Ovary (tissue), 9 donors: Measurements from ENCODE around the gene LMNB1. TPM values are rescaled to one million over a fixed set of nuclear protein-coding genes. Genes with fewer than 3 reads are reported as not detected.

Source experiments
- DNase-seq, 5 donors: peaks; one replicate each; pipeline ENCODE4 v3.0.0-alpha.2; 2019 to 2020
- H3K27ac ChIP-seq, 2 donors: fragments of 200-600 bp; one replicate each; pipeline versions ENCODE4 v1.5.1 to v1.8.0; 2019 to 2022
- H3K27me3 ChIP-seq: fragments of 200-600 bp; one replicate; pipeline ENCODE4 v1.8.0; 2022
- H3K36me3 ChIP-seq: fragments of 200-600 bp; sonication (generic); one replicate; pipeline ENCODE4 v1.5.1; 2019
- H3K4me1 ChIP-seq: one replicate; pipeline ENCODE4 v1.8.1; 2013; ENCODE audit warnings: mild to moderate bottlenecking, moderate library complexity; ENCODE audit not compliant: insufficient read depth
- H3K4me3 ChIP-seq: fragments of 200-600 bp; sonication (generic); one replicate; pipeline ENCODE4 v1.5.1; 2017
- H3K9me3 ChIP-seq, 2 donors: fragments of 200-600 bp in 1 of 2; sonication (generic) in 1 of 2; one replicate each; pipeline versions ENCODE4 v1.5.1 to v1.8.1; 2013 to 2019; ENCODE audit warnings: mild to moderate bottlenecking in 1 of 2, moderate library complexity in 1 of 2
- EP300 ChIP-seq: sonication (generic); formaldehyde crosslinking; IDR thresholded peaks from one replicate; pipeline ENCODE4 v1.6.1; 2017; ENCODE audit warnings: antibody characterized with exemption
- POLR2A ChIP-seq: fragments of 450-650 bp; IDR thresholded peaks from one replicate; pipeline ENCODE4 v1.6.1; 2017; ENCODE audit warnings: antibody characterized with exemption, mild to moderate bottlenecking, moderate library complexity
- WGBS, 3 donors: extraction: QIAGEN DNeasy Blood & Tissue Kit in 1 of 3; methylation state at CpG; one replicate each; pipeline versions ENCODE4 v1.1.5 to v1.1.7; 2013 to 2017; 5-methylcytosine and 5-hydroxymethylcytosine counted together
- intact Hi-C, 4 donors: fragments of 100-400 bp; cut with DNase I; formaldehyde crosslinking; loops; one replicate each; pipeline versions ENCODE4 v1.11.0 to v1.15.1; 2022 to 2023
- polyA plus RNA-seq, 2 donors: library from polyadenylated mRNA; stranded (reverse); fragments of 200-250 nt in 1 of 2; fragments of 350-450 nt in 1 of 2; fragmentation: Illumina TruSeq in 1 of 2; extraction: RNeasy Lipid Tissue Mini Kit (QIAGEN cat#74804) in 1 of 2; gene quantifications; one replicate each; pipeline ENCODE4 v1.2.3, GENCODE V29; 2013 to 2014
- total RNA-seq, 7 donors: library from RNA; depleted of rRNA in 2 of 7; stranded (reverse); fragments of >200 nt in 2 of 7; fragmentation: NEBNext Ultra II Directional in 3 of 7; extraction: Animal tissue kit (Norgen Biotek cat#: 25700) in 3 of 7; gene quantifications; one replicate each; pipeline versions ENCODE4 v1.1.0 to v1.2.4, GENCODE V29; 2016 to 2023
- TF ChIP-seq, protein P1 (sequence below), 3 donors: fragments of 450-650 bp in 2 of 3; fragments of 200-600 bp in 1 of 3; IDR thresholded peaks; one replicate each; pipeline versions ENCODE4 v1.5.1 to v1.8.0; 2016 to 2022; ENCODE audit warnings: antibody characterized with exemption in 3 of 3, mild to moderate bottlenecking in 1 of 3
- donor health status: DM: no; HTN: no; CAD: no; lungs with moderate emphysema.
- donor health status: DM: no; HTN: no; CAD: no.
- donor health status: Bipolar disorder and iron deficiency.
- donor health status: DM: yes; HTN: yes; CAD: no.
- donor health status: DM: no; HTN: no; CAD: no.
- donor health status: DM: yes; HTN: yes; CAD: no.

The LMNB1 gene
- total and polyA plus RNA-seq, 9 donors = 3.0 to 10.0 (median 8.3) TPM

DNA sequence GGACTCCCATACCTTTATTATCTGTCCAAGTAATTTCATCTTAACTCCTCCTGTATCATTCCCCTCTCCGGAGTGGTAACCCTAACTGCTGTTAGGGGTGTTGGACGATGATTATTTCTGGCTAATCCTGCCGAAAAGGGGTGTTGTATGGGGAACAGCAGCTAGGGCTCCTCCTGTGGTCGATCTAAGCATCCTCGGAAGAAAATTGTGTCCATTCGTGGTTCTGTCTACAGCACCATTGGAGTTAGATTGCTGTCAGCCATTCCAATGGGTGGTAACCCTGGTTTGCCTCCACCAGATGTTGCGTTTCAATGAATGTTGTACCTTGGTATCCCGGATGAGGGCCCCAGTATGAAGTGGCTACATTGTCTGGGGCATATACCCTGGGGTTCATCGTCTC lies 35.6 kb upstream of the LMNB1 start:
- WGBS, 3 donors = 88 to 93% (median 90%) methylated on average over 9 of the region's 9 CpGs
- H3K36me3 ChIP-seq = no peaks in the 10 kb centered on the region

DNA sequence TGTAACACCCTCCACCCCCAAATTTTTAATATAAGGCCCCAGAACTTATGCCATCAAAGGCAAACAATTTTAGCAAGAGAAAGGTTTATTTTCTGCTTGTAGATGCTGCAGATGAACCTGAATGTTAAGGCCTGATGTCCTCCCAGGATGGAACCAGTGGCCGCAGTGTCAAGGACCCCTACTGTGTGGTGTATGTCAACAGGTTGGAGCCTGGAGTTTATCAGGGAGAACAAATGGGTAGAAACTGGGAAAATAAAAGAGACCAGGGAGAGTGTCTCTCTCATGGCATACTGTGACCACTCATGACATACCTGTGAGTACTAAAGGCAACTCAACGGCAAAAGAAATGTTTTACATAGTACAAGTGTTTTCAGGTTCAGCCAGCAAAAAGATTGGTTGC lies 34.5 kb upstream of the LMNB1 start:
- no peaks in the 10 kb centered on the region for H3K4me1 ChIP-seq
- H3K27me3 ChIP-seq = no peaks in the 10 kb centered on the region
- DNase-seq = no peak
- H3K4me3 ChIP-seq = no peak overlapping the region
- H3K36me3 ChIP-seq = no peaks in the 10 kb centered on the region
- no peaks in the 10 kb centered on the region for H3K9me3 ChIP-seq
- TF ChIP-seq, protein P1, sequence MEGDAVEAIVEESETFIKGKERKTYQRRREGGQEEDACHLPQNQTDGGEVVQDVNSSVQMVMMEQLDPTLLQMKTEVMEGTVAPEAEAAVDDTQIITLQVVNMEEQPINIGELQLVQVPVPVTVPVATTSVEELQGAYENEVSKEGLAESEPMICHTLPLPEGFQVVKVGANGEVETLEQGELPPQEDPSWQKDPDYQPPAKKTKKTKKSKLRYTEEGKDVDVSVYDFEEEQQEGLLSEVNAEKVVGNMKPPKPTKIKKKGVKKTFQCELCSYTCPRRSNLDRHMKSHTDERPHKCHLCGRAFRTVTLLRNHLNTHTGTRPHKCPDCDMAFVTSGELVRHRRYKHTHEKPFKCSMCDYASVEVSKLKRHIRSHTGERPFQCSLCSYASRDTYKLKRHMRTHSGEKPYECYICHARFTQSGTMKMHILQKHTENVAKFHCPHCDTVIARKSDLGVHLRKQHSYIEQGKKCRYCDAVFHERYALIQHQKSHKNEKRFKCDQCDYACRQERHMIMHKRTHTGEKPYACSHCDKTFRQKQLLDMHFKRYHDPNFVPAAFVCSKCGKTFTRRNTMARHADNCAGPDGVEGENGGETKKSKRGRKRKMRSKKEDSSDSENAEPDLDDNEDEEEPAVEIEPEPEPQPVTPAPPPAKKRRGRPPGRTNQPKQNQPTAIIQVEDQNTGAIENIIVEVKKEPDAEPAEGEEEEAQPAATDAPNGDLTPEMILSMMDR (IDR thresholded peaks at IDR 0.05) = no peak
- TF ChIP-seq POLR2A (no peak), EP300 (no peak)
- no peak overlapping the region for H3K27ac ChIP-seq
- WGBS, 3 donors = 89 to 97% (median 93%) methylated on average over 2 of the region's 2 CpGs
- intact Hi-C loops = no loop called here

More for the DNA sequence above, 35.6 kb upstream of the LMNB1 start:
- Histone ChIP-seq H3K4me3 (no peak overlapping the region), H3K27ac (no peak overlapping the region), H3K9me3 (no peaks in the 10 kb centered on the region), H3K27me3 (no peaks in the 10 kb centered on the region), H3K4me1 (no peaks in the 10 kb centered on the region)
- intact Hi-C loops = no loop called here
- no peak for DNase-seq
- TF ChIP-seq EP300 (no peak), POLR2A (no peak)
- TF ChIP-seq, protein P1 (IDR thresholded peaks at IDR 0.05) = no peak

DNA sequence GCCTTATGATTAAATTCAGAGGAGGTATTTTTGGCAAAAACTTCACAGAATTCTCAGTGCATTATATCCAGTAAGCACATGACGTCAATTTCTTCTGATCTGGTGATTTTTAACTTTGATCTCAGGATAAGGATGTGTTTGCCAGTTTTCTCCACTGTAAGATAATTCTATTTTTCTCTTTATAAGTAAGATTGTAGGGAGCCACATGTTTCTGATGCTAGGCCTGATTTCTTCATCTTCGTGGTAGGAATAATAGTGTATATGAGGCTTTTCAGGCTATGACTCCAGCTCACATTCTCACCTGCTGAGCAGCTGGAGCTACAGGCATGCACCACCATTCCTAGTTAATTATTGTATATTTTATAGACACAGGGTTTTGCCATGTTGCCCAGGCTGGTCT lies 32.1 kb upstream of the LMNB1 start:
- Histone ChIP-seq H3K27ac (no peak overlapping the region), H3K36me3 (no peaks in the 10 kb centered on the region), H3K4me1 (no peaks in the 10 kb centered on the region), H3K27me3 (no peaks in the 10 kb centered on the region), H3K9me3 (no peaks in the 10 kb centered on the region), H3K4me3 (no peak overlapping the region)
- 48 to 69% (median 54%) methylated on average over 2 of the region's 2 CpGs for WGBS, 3 donors
- DNase-seq = no peak
- TF ChIP-seq EP300 = no peak
- no peak for TF ChIP-seq POLR2A
- TF ChIP-seq, protein P1 (IDR thresholded peaks at IDR 0.05) = no peak
- intact Hi-C loops = no loop called here

DNA sequence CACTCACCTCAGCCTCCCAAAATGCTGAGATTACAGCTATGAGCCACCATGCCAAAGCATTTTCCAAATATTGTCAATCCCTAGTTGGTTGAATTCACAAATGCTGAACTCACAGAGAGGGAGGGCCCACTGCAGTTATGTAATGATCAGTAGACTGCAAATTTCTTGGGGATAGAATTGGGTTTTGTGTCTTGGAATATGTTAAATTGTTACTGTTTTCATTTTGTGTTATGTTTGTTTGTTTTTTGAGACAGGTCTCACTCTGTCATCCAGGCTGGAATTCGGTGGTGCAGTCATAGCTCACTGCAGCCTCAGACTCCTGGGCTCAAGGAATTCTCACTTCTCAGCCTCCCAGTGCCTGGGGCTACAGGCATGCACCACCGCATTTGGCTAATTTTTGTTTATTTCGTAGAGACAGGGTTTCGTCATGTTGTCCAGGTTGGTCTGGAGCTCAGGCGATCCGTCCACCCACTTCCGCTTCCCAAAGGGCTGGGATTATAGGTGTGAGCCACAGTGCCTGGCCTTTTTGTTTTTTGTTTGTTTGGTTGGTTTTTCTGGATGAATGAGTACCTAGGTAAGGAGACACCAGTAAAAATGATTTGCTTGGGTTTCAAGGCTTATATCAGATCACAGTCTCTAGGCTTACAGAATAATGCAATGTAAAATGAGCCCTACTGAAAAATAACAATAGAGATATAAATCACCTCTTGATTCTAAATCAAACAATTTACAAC lies 31.5 kb upstream of the LMNB1 start:
- H3K36me3 ChIP-seq = no peaks in the 10 kb centered on the region
- no peak overlapping the region for H3K4me3 ChIP-seq
- no peaks in the 10 kb centered on the region for H3K9me3 ChIP-seq
- H3K27ac ChIP-seq = no peak overlapping the region
- no peak for TF ChIP-seq EP300
- TF ChIP-seq, protein P1 (IDR thresholded peaks at IDR 0.05) = no peak
- no peak for TF ChIP-seq POLR2A
- DNase-seq = no peak
- intact Hi-C loops = no loop called here
- H3K27me3 ChIP-seq = no peaks in the 10 kb centered on the region
- no peaks in the 10 kb centered on the region for H3K4me1 ChIP-seq
- 90 to 94% (median 93%) methylated on average over 7 of the region's 7 CpGs for WGBS, 3 donors
